Thymus (tissue), 11 donors: ENCODE results near the gene PCDHGA4. TPM values are rescaled to one million over a fixed set of nuclear protein-coding genes. Genes with fewer than 3 reads are reported as not detected.

ENCODE experiments used
- DNase-seq, 9 donors: peaks; one replicate each; pipeline ENCODE4 v3.0.0-alpha.2; 2013; ENCODE audit warnings: low spot score in 9 of 9, low read depth in 6 of 9, missing footprints in 1 of 9
- H3K27ac ChIP-seq, 2 donors: one replicate each; pipeline ENCODE4 v1.5.1; 2013; ENCODE audit warnings: control low read depth in 1 of 2, low read depth in 1 of 2, low read length in 1 of 2, mild to moderate bottlenecking in 1 of 2, moderate library complexity in 1 of 2
- H3K27me3 ChIP-seq, 2 donors: one replicate each; pipeline ENCODE4 v1.5.1; 2013; ENCODE audit warnings: low read length in 1 of 2; ENCODE audit not compliant: control insufficient read depth in 2 of 2, insufficient read depth in 1 of 2
- H3K36me3 ChIP-seq, 2 donors: one replicate each; pipeline ENCODE4 v1.5.1; 2013; ENCODE audit warnings: low read length in 1 of 2, mild to moderate bottlenecking in 1 of 2, moderate library complexity in 1 of 2; ENCODE audit not compliant: control insufficient read depth in 2 of 2, insufficient read depth in 2 of 2
- H3K4me1 ChIP-seq, 2 donors: one replicate each; pipeline ENCODE4 v1.5.1; 2013; ENCODE audit warnings: low read length in 2 of 2; ENCODE audit not compliant: control insufficient read depth in 2 of 2, insufficient read depth in 2 of 2
- H3K4me3 ChIP-seq, 2 donors: one replicate each; pipeline ENCODE4 v1.5.1; 2013; ENCODE audit warnings: low read length in 2 of 2, control low read depth in 1 of 2, mild to moderate bottlenecking in 1 of 2
- H3K9me3 ChIP-seq, 2 donors: one replicate each; pipeline ENCODE4 v1.5.1; 2013; ENCODE audit warnings: low read length in 1 of 2, mild to moderate bottlenecking in 1 of 2; ENCODE audit not compliant: control insufficient read depth in 2 of 2, insufficient read depth in 1 of 2
- WGBS: extraction: QIAGEN DNeasy Blood & Tissue Kit; methylation state at CpG from one replicate; pipeline ENCODE4 v1.1.7; 2013; 5-methylcytosine and 5-hydroxymethylcytosine counted together
- polyA plus RNA-seq: library from polyadenylated mRNA; stranded (reverse); fragments of 200-250 nt; gene quantifications from one replicate; pipeline ENCODE4 v1.2.3, GENCODE V29; 2013
- total RNA-seq: library from RNA; stranded (reverse); fragments of 120-200 nt; gene quantifications from one replicate; pipeline ENCODE4 v1.2.4, GENCODE V29; 2013
- donor health status: healthy.

The PCDHGA4 gene
- total and polyA plus RNA-seq, 2 donors, result 0.11 to 0.19 TPM

GRCh38 chr5:141360685-141361084, 5.9 kb downstream of the PCDHGA4 start:
- Histone ChIP-seq H3K27me3 (peaks cover 13 to 62% of the 10 kb centered on the region in 2 donors), H3K4me3 (no peak overlapping the region), H3K27ac (no peak overlapping the region), H3K4me1 (peaks cover 0 to 3% of the 10 kb centered on the region in 2 donors), H3K36me3 (no peaks in the 10 kb centered on the region), H3K9me3 (peaks cover 25 to 39% of the 10 kb centered on the region in 2 donors)
- no peak for DNase-seq
- 45% methylated on average over 15 of the region's 15 CpGs for WGBS

- H3K36me3 ChIP-seq, result no peaks in the 10 kb centered on the region
- peaks cover 13 to 62% of the 10 kb centered on the region in 2 donors for H3K27me3 ChIP-seq
- no peak for DNase-seq
- H3K27ac ChIP-seq, result no peak overlapping the region
- no peak overlapping the region for H3K4me3 ChIP-seq
- peaks cover 0 to 3% of the 10 kb centered on the region in 2 donors for H3K4me1 ChIP-seq
- H3K9me3 ChIP-seq, result peaks cover 24 to 37% of the 10 kb centered on the region in 2 donors
Measured at GRCh38 chr5:141362719-141363118, 7.9 kb downstream of the PCDHGA4 start.

GRCh38 chr5:141363952-141364660, 9.3 kb downstream of the PCDHGA4 start, which contains the start of gene PCDHGA5:
TSS of gene PCDHGA5 (plus strand) at chr5:141364162. CDS start at chr5:141364331, 169 bp downstream.
- H3K36me3 ChIP-seq, result no peaks in the 10 kb centered on the region
- 29% methylated on average over 34 of the region's 34 CpGs for WGBS
- H3K4me3 ChIP-seq, result no peak within 1 kb of the TSS
- peaks cover 24 to 37% of the 10 kb centered on the region in 2 donors for H3K9me3 ChIP-seq
- peaks cover 0 to 3% of the 10 kb centered on the region in 2 donors for H3K4me1 ChIP-seq
- H3K27ac ChIP-seq, result no peak within 1 kb of the TSS
- H3K27me3 ChIP-seq, result peaks cover 13 to 62% of the 10 kb centered on the region in 2 donors
- DNase-seq, result no peak

DNA sequence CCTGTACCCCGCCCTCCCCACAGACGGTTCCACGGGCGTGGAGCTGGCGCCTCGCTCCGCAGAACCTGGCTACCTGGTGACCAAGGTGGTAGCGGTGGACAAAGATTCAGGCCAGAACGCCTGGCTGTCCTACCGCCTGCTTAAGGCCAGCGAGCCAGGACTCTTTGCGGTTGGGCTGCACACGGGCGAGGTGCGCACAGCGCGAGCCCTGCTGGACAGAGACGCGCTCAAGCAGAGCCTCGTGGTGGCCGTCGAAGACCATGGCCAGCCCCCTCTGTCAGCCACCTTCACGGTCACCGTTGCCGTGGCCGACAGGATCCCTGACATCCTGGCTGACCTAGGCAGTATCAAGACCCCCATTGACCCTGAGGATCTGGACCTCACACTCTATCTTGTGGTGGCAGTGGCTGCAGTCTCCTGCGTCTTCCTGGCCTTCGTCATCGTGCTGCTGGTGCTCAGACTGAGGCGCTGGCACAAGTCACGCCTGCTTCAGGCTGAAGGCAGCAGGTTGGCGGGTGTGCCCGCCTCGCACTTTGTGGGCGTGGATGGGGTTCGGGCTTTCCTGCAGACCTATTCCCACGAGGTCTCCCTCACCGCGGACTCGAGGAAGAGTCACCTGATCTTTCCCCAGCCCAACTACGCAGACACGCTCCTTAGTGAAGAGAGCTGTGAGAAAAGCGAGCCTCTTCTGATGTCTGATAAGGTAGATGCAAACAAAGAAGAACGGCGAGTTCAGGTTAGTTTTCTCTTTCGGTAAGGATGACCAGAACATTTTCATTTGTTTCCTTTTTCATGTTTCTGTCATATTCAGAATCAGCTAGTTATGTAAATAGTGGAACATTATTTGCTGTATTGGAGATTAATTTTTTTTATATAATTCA, 11.4 kb downstream of the PCDHGA4 start:
- no peak for DNase-seq
- 41% methylated on average over 46 of the region's 46 CpGs for WGBS
- peaks cover 10 to 65% of the 10 kb centered on the region in 2 donors for H3K27me3 ChIP-seq

DNA sequence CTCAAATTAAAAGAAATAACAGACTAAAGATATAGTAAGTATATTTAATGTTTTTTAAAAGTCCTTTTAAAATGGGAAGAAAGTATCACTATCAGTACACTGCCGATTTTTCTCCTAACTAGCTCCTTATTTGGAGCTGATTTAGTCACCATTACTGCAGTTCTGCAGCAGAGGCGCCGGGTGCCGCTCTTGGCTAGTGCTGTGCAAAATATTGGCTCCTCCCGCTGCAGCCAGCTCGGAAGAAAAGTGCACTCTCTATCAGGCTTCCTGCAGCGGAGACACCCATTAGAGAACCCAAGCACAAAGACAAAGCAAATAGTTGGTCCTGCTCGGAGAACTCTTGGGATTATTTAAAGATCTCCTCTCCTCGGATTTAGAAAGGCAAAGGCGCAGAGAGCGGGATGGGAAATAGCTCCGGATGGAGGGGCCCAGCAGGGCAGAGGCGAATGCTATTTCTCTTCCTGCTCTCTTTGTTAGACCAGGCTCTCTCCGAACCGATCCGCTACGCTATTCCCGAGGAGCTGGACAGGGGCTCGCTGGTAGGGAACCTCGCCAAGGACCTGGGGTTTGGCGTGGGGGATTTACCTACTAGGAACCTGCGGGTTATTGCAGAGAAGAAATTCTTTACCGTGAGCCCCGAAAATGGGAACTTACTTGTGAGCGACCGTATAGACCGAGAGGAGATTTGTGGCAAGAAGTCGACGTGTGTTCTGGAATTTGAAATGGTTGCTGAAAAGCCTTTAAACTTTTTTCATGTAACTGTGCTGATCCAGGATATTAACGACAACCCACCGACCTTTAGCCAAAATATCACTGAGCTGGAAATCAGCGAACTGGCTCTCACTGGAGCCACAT, 15.4 kb downstream of the PCDHGA4 start, which contains the start of gene PCDHGB3:
TSS of gene PCDHGB3 (plus strand) at position 249 of the 855 bp plus-strand sequence. CDS start at position 402, 153 bp downstream.
- Histone ChIP-seq H3K4me1 (no peaks in the 10 kb centered on the region), H3K4me3 (peak within 1 kb of the TSS; percentile 12 to 19), H3K27me3 (peaks cover 0 to 68% of the 10 kb centered on the region in 2 donors), H3K27ac (no peak within 1 kb of the TSS), H3K36me3 (no peaks in the 10 kb centered on the region), H3K9me3 (peaks cover 16 to 49% of the 10 kb centered on the region in 2 donors)
- 18% methylated on average over 32 of the region's 32 CpGs for WGBS
- peak in 1 of 9 donors; percentile 39 for DNase-seq

More for the DNA sequence above, 11.4 kb downstream of the PCDHGA4 start:
- Histone ChIP-seq H3K27ac (no peak overlapping the region), H3K9me3 (peaks cover 19 to 43% of the 10 kb centered on the region in 2 donors), H3K4me3 (no peak overlapping the region), H3K4me1 (no peaks in the 10 kb centered on the region), H3K36me3 (no peaks in the 10 kb centered on the region)

- no peak overlapping the region for H3K27ac ChIP-seq
- no peak overlapping the region for H3K4me3 ChIP-seq
- DNase-seq, result no peak
- whole genome bisulfite sequencing, result 44% methylated on average over 69 of the region's 69 CpGs
- no peaks in the 10 kb centered on the region for H3K36me3 ChIP-seq
- peaks cover 12 to 50% of the 10 kb centered on the region in 2 donors for H3K9me3 ChIP-seq
- H3K4me1 ChIP-seq, result no peaks in the 10 kb centered on the region
- H3K27me3 ChIP-seq, result peaks cover 0 to 65% of the 10 kb centered on the region in 2 donors
Measured at GRCh38 chr5:141371572-141372475, 17.0 kb downstream of the PCDHGA4 start.

DNA sequence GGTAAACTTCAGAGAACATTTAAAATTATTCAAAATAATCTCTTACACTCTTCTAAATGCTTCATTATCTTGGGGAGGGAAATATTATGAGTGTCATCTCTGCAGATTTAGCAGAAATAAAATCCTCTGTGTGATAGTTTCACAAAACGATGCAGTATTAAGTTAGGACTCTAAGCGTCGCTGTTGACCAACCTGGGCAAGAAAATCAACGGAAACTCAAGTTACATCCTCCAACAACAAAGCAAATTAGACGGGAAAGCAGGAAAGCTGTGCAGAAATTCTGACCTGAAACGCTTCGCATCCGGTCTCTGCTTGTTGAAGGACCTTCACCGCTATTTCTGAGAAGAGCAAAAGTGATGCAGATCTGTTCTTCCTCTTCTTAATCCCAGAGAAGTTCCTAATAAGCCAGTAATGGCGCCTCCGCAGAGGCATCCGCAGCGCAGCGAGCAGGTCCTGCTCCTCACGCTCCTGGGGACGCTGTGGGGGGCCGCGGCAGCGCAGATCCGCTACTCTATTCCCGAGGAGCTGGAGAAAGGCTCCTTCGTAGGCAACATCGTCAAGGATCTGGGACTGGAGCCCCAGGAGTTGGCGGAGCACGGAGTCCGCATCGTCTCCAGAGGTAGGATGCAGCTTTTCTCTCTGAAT, 19.0 kb downstream of the PCDHGA4 start, which contains the start of gene PCDHGA6:
TSS of gene PCDHGA6 (plus strand) at position 219 of the 645 bp plus-strand sequence. CDS start at position 412, 193 bp downstream.
- Histone ChIP-seq H3K4me3 (no peak within 1 kb of the TSS), H3K36me3 (no peaks in the 10 kb centered on the region), H3K27ac (no peak within 1 kb of the TSS), H3K27me3 (peaks cover 0 to 61% of the 10 kb centered on the region in 2 donors), H3K9me3 (peaks cover 12 to 54% of the 10 kb centered on the region in 2 donors), H3K4me1 (no peaks in the 10 kb centered on the region)
- WGBS, result 28% methylated on average over 27 of the region's 27 CpGs
- DNase-seq, result peak in 1 of 9 donors; percentile 9
